ENCODE data around the gene COL28A1.
A peak's percentile ranks its signal among the peaks of the same experiment; 100 is the strongest.

COL28A1 gene

GRCh38 chr7:7426676-7427075 lies 109.0 kb downstream of the COL28A1 start:
- ChIA-PET CTCF (interaction anchor here (0.6 to 4.0 kb wide), 3 partner anchors 110 to 792 kb away, joined by 3 to 15 read pairs (median 4); partner anchors contain the start of gene COL28A1), POLR2A (no interaction called here)
- TF ChIP-seq ZNF530 (tag by site-specific recombination; IDR thresholded peaks at IDR 0.05; ENCODE audit: low read depth) (no peak), ZNF433 (tag by site-specific recombination; IDR thresholded peaks at IDR 0.05; ENCODE audit: low read depth) (no peak), ZNF488 (tag by site-specific recombination; IDR thresholded peaks at IDR 0.05) (no peak), ZFHX2 (tag by site-specific recombination; conservative IDR thresholded peaks at IDR 0.05) (no peak)
- Histone ChIP-seq H3K27ac (ENCODE audit: extremely low read depth, low read depth, low read length) (no peak overlapping the region), H3K36me3 (ENCODE audit: control insufficient read depth in 2 of 2, insufficient read depth in 1 of 2, low read length in 2 of 2) (no peaks in the 10 kb centered on the region), H3K4me1 (ENCODE audit: control insufficient read depth, insufficient read depth, low read length) (no peaks in the 10 kb centered on the region; the same call in 1 of the 2 replicates), H3K9me3 (ENCODE audit: control insufficient read depth, insufficient read depth, low read depth, low read length) (no peaks in the 10 kb centered on the region), H3K4me3 (ENCODE audit: low read depth, low read length) (no peak overlapping the region)

- no peaks in the 10 kb centered on the region for H3K36me3 ChIP-seq (ENCODE audit: control insufficient read depth in 2 of 2, insufficient read depth in 1 of 2, low read length in 2 of 2)
- ChIA-PET CTCF (interaction anchor here (0.6 to 4.3 kb wide), 16 partner anchors 9 to 871 kb away, joined by 3 to 39 read pairs (median 5); partner anchors contain the start of genes C1GALT1 and COL28A1), POLR2A (no interaction called here)
- no peak overlapping the region for H3K4me3 ChIP-seq (ENCODE audit: low read depth, low read length)
- H3K4me1 ChIP-seq (ENCODE audit: control insufficient read depth, insufficient read depth, low read length) = no peaks in the 10 kb centered on the region; the same call in 1 of the 2 replicates
- no peak overlapping the region for H3K27ac ChIP-seq (ENCODE audit: extremely low read depth, low read depth, low read length)
- no peaks in the 10 kb centered on the region for H3K9me3 ChIP-seq (ENCODE audit: control insufficient read depth, insufficient read depth, low read depth, low read length)
- no peak for TF ChIP-seq ZNF626 (tag by site-specific recombination; IDR thresholded peaks at IDR 0.05)
- no peak for TF ChIP-seq KLF9 (tag by site-specific recombination; IDR thresholded peaks at IDR 0.05; ENCODE audit: low read depth)
- no peak for TF ChIP-seq TCF7L2 (IDR thresholded peaks at IDR 0.05; ENCODE audit: borderline replicate concordance, low read depth, low read length)
- TF ChIP-seq ZNF76 (tag by site-specific recombination; IDR thresholded peaks at IDR 0.05; ENCODE audit: borderline replicate concordance, low read depth) = no peak
- no peak for TF ChIP-seq ZNF677 (tag by site-specific recombination; IDR thresholded peaks at IDR 0.05)
- TF ChIP-seq ZNF654 (tag by site-specific recombination; IDR thresholded peaks at IDR 0.05; ENCODE audit: low read depth) = no peak
- no peak for TF ChIP-seq ZBTB1 (tag by site-specific recombination; IDR thresholded peaks at IDR 0.05)
- TF ChIP-seq BCL11A (tag by site-specific recombination; IDR thresholded peaks at IDR 0.05; ENCODE audit: low read depth) = no peak
- TF ChIP-seq ZBTB8A (tag by site-specific recombination; IDR thresholded peaks at IDR 0.05) = no peak
- no peak for TF ChIP-seq ZNF19 (tag by site-specific recombination; IDR thresholded peaks at IDR 0.05; ENCODE audit: low read depth)
- no peak for TF ChIP-seq ZNF157 (tag by site-specific recombination; IDR thresholded peaks at IDR 0.05)
Observed at GRCh38 chr7:7425321-7425720, 110.4 kb downstream of the COL28A1 start.

GRCh38 chr7:7424151-7424873 lies 111.4 kb downstream of the COL28A1 start:
- H3K4me3 ChIP-seq (ENCODE audit: low read depth, low read length) = no peak overlapping the region
- no peaks in the 10 kb centered on the region for H3K9me3 ChIP-seq (ENCODE audit: control insufficient read depth, insufficient read depth, low read depth, low read length)
- POLR2A ChIA-PET = no interaction called here
- no peaks in the 10 kb centered on the region for H3K36me3 ChIP-seq (ENCODE audit: control insufficient read depth in 2 of 2, insufficient read depth in 1 of 2, low read length in 2 of 2)
- no peak overlapping the region for H3K27ac ChIP-seq (ENCODE audit: extremely low read depth, low read depth, low read length)
- no peaks in the 10 kb centered on the region; the same call in 1 of the 2 replicates for H3K4me1 ChIP-seq (ENCODE audit: control insufficient read depth, insufficient read depth, low read length)
- TF ChIP-seq SCRT2 (tag by site-specific recombination; IDR thresholded peaks at IDR 0.05) = peak; percentile 98
- peak; percentile 87 for TF ChIP-seq SCRT1 (tag by site-specific recombination; IDR thresholded peaks at IDR 0.05; ENCODE audit: borderline replicate concordance)
- no peak for TF ChIP-seq ZNF2 (tag by site-specific recombination; IDR thresholded peaks at IDR 0.05)
- TF ChIP-seq, protein P1, sequence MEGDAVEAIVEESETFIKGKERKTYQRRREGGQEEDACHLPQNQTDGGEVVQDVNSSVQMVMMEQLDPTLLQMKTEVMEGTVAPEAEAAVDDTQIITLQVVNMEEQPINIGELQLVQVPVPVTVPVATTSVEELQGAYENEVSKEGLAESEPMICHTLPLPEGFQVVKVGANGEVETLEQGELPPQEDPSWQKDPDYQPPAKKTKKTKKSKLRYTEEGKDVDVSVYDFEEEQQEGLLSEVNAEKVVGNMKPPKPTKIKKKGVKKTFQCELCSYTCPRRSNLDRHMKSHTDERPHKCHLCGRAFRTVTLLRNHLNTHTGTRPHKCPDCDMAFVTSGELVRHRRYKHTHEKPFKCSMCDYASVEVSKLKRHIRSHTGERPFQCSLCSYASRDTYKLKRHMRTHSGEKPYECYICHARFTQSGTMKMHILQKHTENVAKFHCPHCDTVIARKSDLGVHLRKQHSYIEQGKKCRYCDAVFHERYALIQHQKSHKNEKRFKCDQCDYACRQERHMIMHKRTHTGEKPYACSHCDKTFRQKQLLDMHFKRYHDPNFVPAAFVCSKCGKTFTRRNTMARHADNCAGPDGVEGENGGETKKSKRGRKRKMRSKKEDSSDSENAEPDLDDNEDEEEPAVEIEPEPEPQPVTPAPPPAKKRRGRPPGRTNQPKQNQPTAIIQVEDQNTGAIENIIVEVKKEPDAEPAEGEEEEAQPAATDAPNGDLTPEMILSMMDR (tag by site-specific recombination; IDR thresholded peaks at IDR 0.05) = peak; percentile 63
- 0 out of 2 replicates have a peak, but pooled peaks have one; percentile 16 for TF ChIP-seq PRDM1 (tag by site-specific recombination; IDR thresholded peaks at IDR 0.05)
- TF ChIP-seq ZFHX2 (tag by site-specific recombination; conservative IDR thresholded peaks at IDR 0.05) = peak; percentile 41; the same call in 1 of the 2 replicates
- TF ChIP-seq ZFP69B (tag by site-specific recombination; IDR thresholded peaks at IDR 0.05) = no peak
- peak; percentile 83 for TF ChIP-seq ZNF654 (tag by site-specific recombination; IDR thresholded peaks at IDR 0.05; ENCODE audit: low read depth)
- CTCF ChIA-PET = interaction anchor here (0.6 to 4.3 kb wide), 32 partner anchors 8 to 872 kb away, joined by 3 to 39 read pairs (median 4); partner anchors contain the start of genes C1GALT1 and COL28A1
